ENCODE results near the gene USP24.

Gene USP24

GRCh38 chr1:55243655-55244054 is 28.5 kb upstream of the USP24 start:
- TF ChIP-seq CTCF (conservative IDR thresholded peaks at IDR 0.05; ENCODE audit: low read length), result no peak
- no peak overlapping the region for H3K4me3 ChIP-seq (ENCODE audit: low read length)
- DNase-seq (ENCODE audit: low read depth), result no peak

- TF ChIP-seq CTCF (conservative IDR thresholded peaks at IDR 0.05; ENCODE audit: low read length), result no peak
- H3K4me3 ChIP-seq (ENCODE audit: low read length), result no peak overlapping the region
- no peak for DNase-seq (ENCODE audit: low read depth)
Measured at GRCh38 chr1:55239548-55239947, 24.4 kb upstream of the USP24 start.

GRCh38 chr1:55235722-55236121 is 20.6 kb upstream of the USP24 start:
- no peak for TF ChIP-seq CTCF (conservative IDR thresholded peaks at IDR 0.05; ENCODE audit: low read length)
- DNase-seq (ENCODE audit: low read depth), result peak; percentile 87
- H3K4me3 ChIP-seq (ENCODE audit: low read length), result peak overlapping the region; percentile 16; the same call in 1 of the 2 replicates

GRCh38 chr1:55234016-55234415 is 18.9 kb upstream of the USP24 start:
- no peak for TF ChIP-seq CTCF (conservative IDR thresholded peaks at IDR 0.05; ENCODE audit: low read length)
- DNase-seq (ENCODE audit: low read depth), result peak; percentile 85
- no peak overlapping the region for H3K4me3 ChIP-seq (ENCODE audit: low read length)

GRCh38 chr1:55233145-55233777 is 18.1 kb upstream of the USP24 start:
- no peak for TF ChIP-seq CTCF (conservative IDR thresholded peaks at IDR 0.05; ENCODE audit: low read length)
- H3K4me3 ChIP-seq (ENCODE audit: low read length), result no peak overlapping the region
- DNase-seq (ENCODE audit: low read depth), result no peak

GRCh38 chr1:55232448-55233144 is 17.4 kb upstream of the USP24 start:
- no peak for TF ChIP-seq CTCF (conservative IDR thresholded peaks at IDR 0.05; ENCODE audit: low read length)
- DNase-seq (ENCODE audit: low read depth), result no peak
- H3K4me3 ChIP-seq (ENCODE audit: low read length), result no peak overlapping the region

DNA sequence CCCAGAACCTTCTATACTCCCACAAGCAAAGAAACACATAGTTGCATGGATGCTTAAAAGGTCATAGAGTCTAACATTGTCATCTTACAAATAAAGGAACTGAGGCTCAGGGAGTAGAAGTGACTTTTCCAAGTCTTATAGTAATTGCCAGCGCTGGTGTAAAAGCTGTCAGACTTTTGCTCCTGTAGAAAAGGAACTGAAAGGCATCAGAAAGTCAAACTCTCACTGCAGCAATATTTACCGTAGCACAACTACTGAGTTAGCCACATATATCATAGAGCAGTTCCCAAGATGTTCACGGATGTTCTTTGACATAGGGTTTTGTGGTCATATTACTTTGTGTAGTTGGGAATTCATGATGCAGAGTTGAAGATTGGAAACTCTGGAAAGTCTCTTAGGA is 16.6 kb upstream of the USP24 start:
- TF ChIP-seq CTCF (conservative IDR thresholded peaks at IDR 0.05; ENCODE audit: low read length), result no peak
- DNase-seq (ENCODE audit: low read depth), result no peak
- no peak overlapping the region for H3K4me3 ChIP-seq (ENCODE audit: low read length)

All from AG10803 (cell line).